Upper lobe of left lung (tissue), 6 donors: Measurements from ENCODE around the gene TCEA3. TPM values are rescaled to one million over a fixed set of nuclear protein-coding genes. Genes with fewer than 3 reads are reported as not detected.
A peak's percentile ranks its signal among the peaks of the same experiment; 100 is the strongest.

Experiments
- ATAC-seq, 2 donors: fragments of 200-7000 bp; cut with Tn5 transposase; one replicate each; pipeline ENCODE4 v1.9.1; 2022; ENCODE audit warnings: mild to moderate bottlenecking in 2 of 2, moderate library complexity in 2 of 2; ENCODE audit not compliant: low FRiP score in 2 of 2
- DNase-seq, 2 donors: peaks; one replicate each; pipeline ENCODE4 v3.0.0-alpha.2; 2019 to 2020
- H3K27ac ChIP-seq, 4 donors: fragments of 200-600 bp; sonication (generic); one replicate each; pipeline ENCODE4 v1.5.1; 2016 to 2019
- H3K27me3 ChIP-seq, 4 donors: fragments of 200-600 bp; sonication (generic); one replicate each; pipeline ENCODE4 v1.5.1; 2017 to 2019
- H3K36me3 ChIP-seq, 4 donors: fragments of 200-600 bp; sonication (generic); one replicate each; pipeline ENCODE4 v1.5.1; 2016 to 2019
- H3K4me1 ChIP-seq, 4 donors: fragments of 200-600 bp; sonication (generic); one replicate each; pipeline ENCODE4 v1.5.1; 2018 to 2019
- H3K4me3 ChIP-seq, 4 donors: fragments of 200-600 bp; sonication (generic); one replicate each; pipeline ENCODE4 v1.5.1; 2017 to 2019; ENCODE audit warnings: mild to moderate bottlenecking in 2 of 4, moderate library complexity in 1 of 4
- H3K9me3 ChIP-seq, 4 donors: fragments of 200-600 bp; sonication (generic); one replicate each; pipeline ENCODE4 v1.5.1; 2018 to 2019
- CTCF ChIP-seq, 6 experiments: fragments of 450-650 bp in 4 of 6; fragments of 200-600 bp in 2 of 6; sonication (generic) in 2 of 6; IDR thresholded peaks; one replicate each; pipeline ENCODE4 v1.5.1; 2016 to 2019; ENCODE audit warnings: antibody characterized with exemption in 6 of 6
- EP300 ChIP-seq, 4 donors: sonication (generic); formaldehyde crosslinking; IDR thresholded peaks; one replicate each; pipeline ENCODE4 v1.5.1; 2017; ENCODE audit warnings: antibody characterized with exemption in 4 of 4, control low read depth in 2 of 4
- POLR2A ChIP-seq, 4 donors: fragments of 450-650 bp; IDR thresholded peaks; one replicate each; pipeline ENCODE4 v1.5.1; 2016 to 2017; ENCODE audit warnings: antibody characterized with exemption in 4 of 4, mild to moderate bottlenecking in 2 of 4
- POLR2AphosphoS5 ChIP-seq, 2 donors: sonication (generic); formaldehyde crosslinking; IDR thresholded peaks; one replicate each; pipeline ENCODE4 v1.5.1; 2017; ENCODE audit warnings: antibody characterized with exemption in 2 of 2
- WGBS, 2 donors: methylation state at CpG; one replicate each; pipeline ENCODE4 v1.1.5; 2017 to 2018; 5-methylcytosine and 5-hydroxymethylcytosine counted together
- total RNA-seq, 6 donors: library from RNA; depleted of rRNA in 4 of 6; stranded (reverse); fragments of >200 nt in 4 of 6; gene quantifications; one replicate each; pipeline versions ENCODE4 v1.1.0 to v1.2.1, GENCODE V29; 2016 to 2021
- donor health status: DM: no; HTN: no; CAD: no; lungs with moderate emphysema.
- donor health status: DM: no; HTN: yes; CAD: no; lungs with severe emphysema.

TCEA3 gene
- total RNA-seq, 6 donors from 2014 or later, result 32.5 to 141 (median 42.9) TPM

GRCh38 chr1:23428136-23428905, 3.8 kb upstream of the TCEA3 start:
- Histone ChIP-seq H3K9me3 (no peaks in the 10 kb centered on the region), H3K36me3 (peaks cover 0 to 34% (median 16%) of the 10 kb centered on the region in 4 donors), H3K4me3 (no peak overlapping the region), H3K4me1 (peaks cover 13 to 18% (median 16%) of the 10 kb centered on the region in 4 donors), H3K27me3 (peaks cover 0 to 6% (median 0%) of the 10 kb centered on the region in 4 donors), H3K27ac (no peak overlapping the region)
- ATAC-seq (no peak), DNase-seq (no peak)
- WGBS, 2 donors, result 94% methylated on average over 2 of the region's 2 CpGs
- no peak for TF ChIP-seq POLR2A (IDR thresholded peaks at IDR 0.05)

GRCh38 chr1:23427550-23427949, 3.0 kb upstream of the TCEA3 start:
- Histone ChIP-seq H3K4me3 (no peak overlapping the region), H3K36me3 (peaks cover 0 to 26% (median 9%) of the 10 kb centered on the region in 4 donors), H3K27ac (no peak overlapping the region), H3K9me3 (no peaks in the 10 kb centered on the region), H3K4me1 (peaks cover 20 to 26% (median 24%) of the 10 kb centered on the region in 4 donors), H3K27me3 (peaks cover 0 to 6% (median 0%) of the 10 kb centered on the region in 4 donors)
- ATAC-seq (no peak), DNase-seq (no peak)
- WGBS, 2 donors, result 94 to 100% methylated on average over 3 of the region's 3 CpGs
- TF ChIP-seq CTCF (IDR thresholded peaks at IDR 0.05), result no peak
- TF ChIP-seq EP300 (IDR thresholded peaks at IDR 0.05), result no peak
- no peak for TF ChIP-seq POLR2AphosphoS5 (IDR thresholded peaks at IDR 0.05)
- no peak for TF ChIP-seq POLR2A (IDR thresholded peaks at IDR 0.05)

GRCh38 chr1:23426828-23427227, 2.3 kb upstream of the TCEA3 start:
- TF ChIP-seq CTCF (IDR thresholded peaks at IDR 0.05) (no peak), POLR2AphosphoS5 (IDR thresholded peaks at IDR 0.05) (no peak), EP300 (IDR thresholded peaks at IDR 0.05) (no peak), POLR2A (IDR thresholded peaks at IDR 0.05) (no peak)
- WGBS, 2 donors, result 55 to 59% methylated on average over 2 of the region's 2 CpGs
- ATAC-seq, result no peak

GRCh38 chr1:23425193-23425494, 596 bp upstream of the TCEA3 start:
- 31 to 34% methylated on average over 5 of the region's 5 CpGs for WGBS, 2 donors
- Histone ChIP-seq H3K27me3 (peaks cover 0 to 6% (median 0%) of the 10 kb centered on the region in 4 donors), H3K4me3 (peak overlapping the region in 3 of 4 donors; percentile 53 to 66 (median 61)), H3K9me3 (no peaks in the 10 kb centered on the region), H3K4me1 (peaks cover 28 to 43% (median 37%) of the 10 kb centered on the region in 4 donors), H3K27ac (peak overlapping the region; percentile 71 to 80 (median 77)), H3K36me3 (peaks cover 0 to 8% (median 0%) of the 10 kb centered on the region in 4 donors)
- ATAC-seq (no peak), DNase-seq (no peak)
- TF ChIP-seq EP300 (IDR thresholded peaks at IDR 0.05) (no peak), POLR2A (IDR thresholded peaks at IDR 0.05) (no peak), POLR2AphosphoS5 (IDR thresholded peaks at IDR 0.05) (no peak), CTCF (IDR thresholded peaks at IDR 0.05) (no peak)

More at GRCh38 chr1:23426828-23427227, 2.3 kb upstream of the TCEA3 start:
- H3K27me3 ChIP-seq, result peaks cover 0 to 6% (median 0%) of the 10 kb centered on the region in 4 donors
- no peaks in the 10 kb centered on the region for H3K9me3 ChIP-seq
- no peak overlapping the region for H3K27ac ChIP-seq
- no peak for DNase-seq
- H3K36me3 ChIP-seq, result peaks cover 0 to 21% (median 6%) of the 10 kb centered on the region in 4 donors
- H3K4me1 ChIP-seq, result peaks cover 27 to 33% (median 31%) of the 10 kb centered on the region in 4 donors
- H3K4me3 ChIP-seq, result no peak overlapping the region

- H3K27ac ChIP-seq, result peak overlapping the region; percentile 71 to 80 (median 77)
- DNase-seq (peak; percentile 69 to 91), ATAC-seq (peak; percentile 38 to 74)
- peaks cover 0 to 6% (median 0%) of the 10 kb centered on the region in 4 donors for H3K27me3 ChIP-seq
- peak overlapping the region; percentile 25 to 66 (median 57) for H3K4me3 ChIP-seq
- TF ChIP-seq EP300 (IDR thresholded peaks at IDR 0.05) (no peak), CTCF (IDR thresholded peaks at IDR 0.05) (no peak), POLR2A (IDR thresholded peaks at IDR 0.05) (no peak), POLR2AphosphoS5 (IDR thresholded peaks at IDR 0.05) (no peak)
- no peaks in the 10 kb centered on the region for H3K36me3 ChIP-seq
- H3K9me3 ChIP-seq, result no peaks in the 10 kb centered on the region
- 6 to 14% methylated on average over 5 to 23 of the region's 46 CpGs for WGBS, 2 donors
- H3K4me1 ChIP-seq, result peaks cover 28 to 43% (median 37%) of the 10 kb centered on the region in 4 donors
Measured at GRCh38 chr1:23423415-23424292, 894 bp downstream of the TCEA3 start.
